ENCODE results near the gene RGS17. TPM values are rescaled to one million over a fixed set of nuclear protein-coding genes. Genes with fewer than 3 reads are reported as not detected.

RGS17 gene
- total RNA-seq, 4 donors from 2014 or later = 2.4 to 6.2 (median 3.5) TPM

- no peak for TF ChIP-seq CTCF (IDR thresholded peaks at IDR 0.05; ENCODE audit: low read depth)
These were observed 54.7 kb downstream of the RGS17 start for GRCh38 chr6:153076431-153076830.

- no peak for TF ChIP-seq CTCF (IDR thresholded peaks at IDR 0.05; ENCODE audit: low read depth)
These were observed 56.3 kb downstream of the RGS17 start for GRCh38 chr6:153074761-153075160.

- TF ChIP-seq CTCF (IDR thresholded peaks at IDR 0.05; ENCODE audit: low read depth) = no peak
These were observed 57.2 kb downstream of the RGS17 start for GRCh38 chr6:153073841-153074240.

- TF ChIP-seq CTCF (IDR thresholded peaks at IDR 0.05; ENCODE audit: low read depth) = no peak
These were observed 60.3 kb downstream of the RGS17 start for GRCh38 chr6:153070756-153071155.

GRCh38 chr6:153069897-153070296, 61.2 kb downstream of the RGS17 start:
- no peak for TF ChIP-seq CTCF (IDR thresholded peaks at IDR 0.05; ENCODE audit: low read depth)

- no peak for TF ChIP-seq CTCF (IDR thresholded peaks at IDR 0.05; ENCODE audit: low read depth)
These were observed 65.9 kb downstream of the RGS17 start for GRCh38 chr6:153065222-153065621.

- no peak for TF ChIP-seq CTCF (IDR thresholded peaks at IDR 0.05; ENCODE audit: low read depth)
These were observed 67.1 kb downstream of the RGS17 start for GRCh38 chr6:153063936-153064335.

Measured in subcutaneous adipose tissue (tissue), 4 donors.